Bronchus fibroblast of lung (primary cell): ENCODE data around the gene GLT1D1. TPM values are rescaled to one million over a fixed set of nuclear protein-coding genes. Genes with fewer than 3 reads are reported as not detected.

Experiments used
- total RNA-seq: library from RNA; depleted of rRNA; stranded (reverse); fragments of >200 nt; gene quantifications from 2 replicates; pipeline ENCODE4 v1.2.3, GENCODE V29; 2015

Gene GLT1D1
- not detected in 2 replicates for total RNA-seq

DNA sequence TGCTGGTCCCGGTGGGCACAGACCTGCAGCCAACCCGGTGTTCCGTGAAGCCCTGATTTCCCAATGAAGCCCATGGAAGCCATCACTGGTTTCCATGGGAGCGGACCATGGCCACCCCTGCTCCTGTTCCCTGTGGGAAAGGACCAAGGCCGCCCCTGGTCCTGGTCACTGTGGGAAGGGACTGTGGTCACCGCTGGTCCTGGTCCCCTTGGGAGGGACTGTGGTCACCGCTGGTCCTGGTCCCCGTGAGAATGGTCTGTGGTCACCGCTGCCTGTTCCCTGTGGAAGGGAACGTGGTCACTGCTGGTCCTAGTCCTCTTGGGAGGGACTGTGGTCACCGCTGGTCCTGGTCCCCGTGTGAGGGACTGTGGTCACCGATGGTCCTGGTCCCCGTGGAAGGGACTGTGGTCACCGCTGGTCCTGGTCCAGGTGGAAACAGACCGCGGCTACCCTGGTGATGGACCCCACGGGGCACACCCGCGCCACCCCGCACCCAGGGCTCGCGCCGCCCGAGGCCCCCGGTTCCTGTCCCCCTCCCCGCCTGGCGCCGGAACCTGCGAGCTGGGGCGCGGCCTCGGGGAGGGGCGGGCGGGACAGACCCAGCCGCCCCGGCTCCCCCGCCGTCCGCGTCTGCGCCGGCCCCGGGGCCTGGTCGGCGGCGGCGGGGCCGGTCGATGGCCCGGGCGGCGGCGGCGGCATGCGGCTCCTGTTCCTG is at the start of gene GLT1D1:
GLT1D1 (plus strand) TSS at position 594 of the 715 bp plus-strand sequence; CDS start at position 698, 104 bp downstream.

DNA sequence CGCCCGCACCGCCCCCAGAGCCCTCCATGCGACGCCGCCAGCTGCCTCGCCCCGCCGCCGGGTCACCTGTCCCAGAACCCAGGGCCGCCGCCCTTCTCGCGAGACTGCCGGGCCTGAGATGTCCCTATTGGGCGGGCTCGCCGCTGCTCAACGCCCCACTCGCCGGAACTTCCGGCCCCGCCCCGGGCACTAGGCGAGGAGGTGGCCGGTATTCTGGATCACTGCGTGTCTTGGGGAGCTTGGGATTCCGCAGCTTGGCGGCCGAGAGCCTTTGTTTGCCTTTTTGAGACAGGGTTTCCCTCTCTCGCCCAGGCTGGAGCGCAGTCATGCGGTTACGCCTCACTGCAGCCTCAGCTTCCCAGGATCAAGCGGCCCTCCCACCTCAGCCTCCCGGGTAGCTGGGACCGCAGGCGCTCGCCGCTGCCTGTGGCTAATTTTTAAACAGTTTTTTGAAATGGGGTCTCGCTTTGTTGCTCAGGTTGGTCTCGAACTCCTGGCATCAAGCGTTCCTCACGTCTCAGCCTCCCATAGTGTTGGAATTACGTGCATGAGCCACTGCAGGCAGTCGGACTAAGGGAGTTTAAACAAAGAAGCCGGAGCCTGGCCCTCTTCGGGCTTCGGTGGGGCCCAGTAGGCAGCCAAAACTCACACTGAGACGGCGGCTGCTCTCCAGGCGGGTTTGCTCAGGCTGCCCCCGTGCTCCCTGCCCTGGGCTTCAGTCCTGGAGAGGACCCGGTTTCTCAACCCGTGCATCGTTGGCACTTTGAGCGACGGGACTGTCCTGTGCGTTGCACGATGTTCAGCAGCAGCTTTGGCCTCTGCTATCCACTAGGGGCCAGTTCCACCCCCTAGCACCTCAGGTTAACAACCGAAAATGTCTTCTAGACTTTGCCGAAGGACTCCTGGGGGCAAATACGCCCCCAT is 29.1 kb upstream of the GLT1D1 start, which contains the start of gene SLC15A4:
SLC15A4 (minus strand) TSS at position 43 of the 924 bp plus-strand sequence; CDS start at position 28, 15 bp downstream.

Other genes with a start within 250 kb of the GLT1D1 start
- gene SLC15A4, start 29.5 kb upstream of the GLT1D1 start, total RNA-seq: 31.7 and 34.0 TPM in 2 replicates